ENCODE data around the gene SSNA1. TPM values are rescaled to one million over a fixed set of nuclear protein-coding genes. Genes with fewer than 3 reads are reported as not detected.

The SSNA1 gene
- total RNA-seq, 1 donor from 2014 or later = 47.0 TPM

- no peaks in the 10 kb centered on the region for H3K36me3 ChIP-seq (ENCODE audit: control insufficient read depth in 3 of 3, insufficient read depth in 3 of 3, low read length in 3 of 3)
- H3K4me1 ChIP-seq (ENCODE audit: control insufficient read depth in 3 of 3, insufficient read depth in 3 of 3, low read length in 3 of 3) = peaks cover 13 to 24% (median 16%) of the 10 kb centered on the region in 3 donors
- no peak overlapping the region for H3K27ac ChIP-seq (ENCODE audit: low read depth, low read length)
- H3K4me3 ChIP-seq (ENCODE audit: low read length in 3 of 3) = peak overlapping the region in 1 of 3 donors; percentile 62
- peaks cover 74 to 100% (median 94%) of the 10 kb centered on the region in 3 donors for H3K27me3 ChIP-seq (ENCODE audit: control insufficient read depth in 3 of 3, insufficient read depth in 3 of 3, low read length in 3 of 3)
- no peaks in the 10 kb centered on the region for H3K9me3 ChIP-seq (ENCODE audit: control insufficient read depth in 3 of 3, low read length in 3 of 3)
- peak overlapping the region in 1 of 3 donors; percentile 45 for H3K9ac ChIP-seq (ENCODE audit: low read depth in 1 of 3, low read length in 3 of 3)
Measured at GRCh38 chr9:137168573-137168903, 19.9 kb upstream of the SSNA1 start.

DNA sequence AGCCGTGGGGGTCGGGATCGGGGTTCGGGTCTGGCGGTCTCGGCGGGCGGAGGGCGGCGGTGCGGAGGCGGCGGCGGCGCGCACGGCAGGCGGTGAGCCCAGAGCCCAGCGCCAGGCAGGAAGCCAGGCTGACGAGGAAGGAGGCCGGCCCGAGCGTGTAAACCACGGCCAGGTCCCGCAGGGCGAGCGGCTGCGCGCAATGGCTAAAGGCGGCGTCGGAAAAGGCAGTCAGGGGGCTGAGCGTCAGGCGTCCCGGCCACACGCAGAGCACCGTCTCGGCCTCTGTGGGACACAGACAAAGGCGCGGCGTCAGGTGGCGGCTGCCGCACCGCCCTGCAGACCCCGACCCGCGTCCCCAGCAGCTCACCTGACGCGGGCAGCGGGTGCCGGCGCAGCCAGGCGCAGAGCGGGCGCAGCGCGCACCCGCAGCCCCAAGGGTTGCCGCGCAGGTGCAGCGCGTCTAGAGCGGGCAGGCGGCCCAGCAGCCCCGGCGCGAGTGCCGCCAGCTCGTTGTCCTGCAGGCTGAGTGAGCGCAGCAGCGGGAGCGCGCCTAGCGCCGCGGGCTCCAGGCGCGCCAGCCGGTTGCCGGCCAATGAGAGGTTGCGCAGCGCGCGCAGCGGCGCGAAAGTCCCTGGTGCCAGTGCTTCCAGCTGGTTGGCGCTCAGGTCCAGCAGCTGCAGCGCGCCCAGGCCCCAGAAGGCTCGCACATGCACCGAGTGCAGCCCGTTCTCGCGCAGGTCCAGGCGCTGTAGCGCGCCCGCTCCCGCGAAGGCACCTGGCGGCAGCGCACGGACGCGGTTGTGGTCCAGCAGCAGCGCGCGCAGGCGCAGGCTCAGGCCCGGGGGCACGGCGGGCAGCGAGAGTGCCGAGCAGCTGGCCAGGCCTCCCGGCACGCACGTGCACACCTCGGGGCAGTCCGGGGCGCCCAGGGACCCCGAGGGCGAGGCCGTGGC, 19.3 kb upstream of the SSNA1 start:
- Histone ChIP-seq H3K36me3 (ENCODE audit: control insufficient read depth in 3 of 3, insufficient read depth in 3 of 3, low read length in 3 of 3) (no peaks in the 10 kb centered on the region), H3K9ac (ENCODE audit: low read depth in 1 of 3, low read length in 3 of 3) (peak overlapping the region in 1 of 3 donors; percentile 45), H3K27ac (ENCODE audit: low read depth, low read length) (no peak overlapping the region), H3K4me3 (ENCODE audit: low read length in 3 of 3) (peak overlapping the region in 2 of 3 donors; percentile 62 to 64), H3K27me3 (ENCODE audit: control insufficient read depth in 3 of 3, insufficient read depth in 3 of 3, low read length in 3 of 3) (peaks cover 68 to 100% (median 89%) of the 10 kb centered on the region in 3 donors), H3K4me1 (ENCODE audit: control insufficient read depth in 3 of 3, insufficient read depth in 3 of 3, low read length in 3 of 3) (peaks cover 13 to 23% (median 16%) of the 10 kb centered on the region in 3 donors), H3K9me3 (ENCODE audit: control insufficient read depth in 3 of 3, low read length in 3 of 3) (no peaks in the 10 kb centered on the region)

DNA sequence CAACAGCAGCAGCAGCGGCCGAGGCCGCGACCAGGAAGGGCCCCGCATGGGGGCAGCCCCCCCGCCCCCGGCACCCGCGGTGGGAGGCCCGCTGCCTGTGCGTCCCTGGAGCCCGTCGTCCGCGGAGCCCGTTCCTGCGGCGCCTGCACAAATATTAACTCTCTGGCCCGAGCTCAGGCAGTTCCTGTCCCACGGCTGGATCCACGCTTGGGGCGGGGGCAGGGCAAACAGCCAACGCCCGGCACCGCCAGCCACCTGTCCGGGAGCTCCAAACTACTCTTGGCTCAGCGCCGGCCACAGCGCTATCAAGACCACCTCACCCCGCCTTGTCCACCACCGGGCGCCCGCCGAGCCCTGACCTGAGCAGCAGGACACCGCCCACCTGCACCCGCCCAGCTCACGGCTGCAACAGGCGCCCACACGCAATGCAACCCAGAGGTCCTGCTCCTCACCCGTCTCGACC, 18.5 kb upstream of the SSNA1 start, which contains the start of gene LRRC26:
Gene LRRC26, minus strand, starts transcription at position 156 of the 463 bp plus-strand sequence. Its CDS starts 108 bp downstream, at position 48.
- H3K27me3 ChIP-seq (ENCODE audit: control insufficient read depth in 3 of 3, insufficient read depth in 3 of 3, low read length in 3 of 3) = peaks cover 60 to 94% (median 82%) of the 10 kb centered on the region in 3 donors
- H3K9me3 ChIP-seq (ENCODE audit: control insufficient read depth in 3 of 3, low read length in 3 of 3) = no peaks in the 10 kb centered on the region
- peak within 1 kb of the TSS in 2 of 3 donors; percentile 62 to 64 for H3K4me3 ChIP-seq (ENCODE audit: low read length in 3 of 3)
- no peak within 1 kb of the TSS for H3K27ac ChIP-seq (ENCODE audit: low read depth, low read length)
- H3K4me1 ChIP-seq (ENCODE audit: control insufficient read depth in 3 of 3, insufficient read depth in 3 of 3, low read length in 3 of 3) = peaks cover 13 to 23% (median 16%) of the 10 kb centered on the region in 3 donors
- H3K9ac ChIP-seq (ENCODE audit: low read depth in 1 of 3, low read length in 3 of 3) = peak within 1 kb of the TSS in 1 of 3 donors; percentile 45
- H3K36me3 ChIP-seq (ENCODE audit: control insufficient read depth in 3 of 3, insufficient read depth in 3 of 3, low read length in 3 of 3) = no peaks in the 10 kb centered on the region

- Histone ChIP-seq H3K4me3 (ENCODE audit: low read length in 3 of 3) (no peak overlapping the region), H3K27ac (ENCODE audit: low read depth, low read length) (no peak overlapping the region), H3K9ac (ENCODE audit: low read depth in 1 of 3, low read length in 3 of 3) (no peak overlapping the region), H3K9me3 (ENCODE audit: control insufficient read depth in 3 of 3, low read length in 3 of 3) (no peaks in the 10 kb centered on the region), H3K27me3 (ENCODE audit: control insufficient read depth in 3 of 3, insufficient read depth in 3 of 3, low read length in 3 of 3) (peaks cover 54 to 87% (median 75%) of the 10 kb centered on the region in 3 donors), H3K4me1 (ENCODE audit: control insufficient read depth in 3 of 3, insufficient read depth in 3 of 3, low read length in 3 of 3) (peaks cover 13 to 23% (median 16%) of the 10 kb centered on the region in 3 donors), H3K36me3 (ENCODE audit: control insufficient read depth in 3 of 3, insufficient read depth in 3 of 3, low read length in 3 of 3) (no peaks in the 10 kb centered on the region)
Measured at GRCh38 chr9:137170486-137171148, 17.9 kb upstream of the SSNA1 start.

DNA sequence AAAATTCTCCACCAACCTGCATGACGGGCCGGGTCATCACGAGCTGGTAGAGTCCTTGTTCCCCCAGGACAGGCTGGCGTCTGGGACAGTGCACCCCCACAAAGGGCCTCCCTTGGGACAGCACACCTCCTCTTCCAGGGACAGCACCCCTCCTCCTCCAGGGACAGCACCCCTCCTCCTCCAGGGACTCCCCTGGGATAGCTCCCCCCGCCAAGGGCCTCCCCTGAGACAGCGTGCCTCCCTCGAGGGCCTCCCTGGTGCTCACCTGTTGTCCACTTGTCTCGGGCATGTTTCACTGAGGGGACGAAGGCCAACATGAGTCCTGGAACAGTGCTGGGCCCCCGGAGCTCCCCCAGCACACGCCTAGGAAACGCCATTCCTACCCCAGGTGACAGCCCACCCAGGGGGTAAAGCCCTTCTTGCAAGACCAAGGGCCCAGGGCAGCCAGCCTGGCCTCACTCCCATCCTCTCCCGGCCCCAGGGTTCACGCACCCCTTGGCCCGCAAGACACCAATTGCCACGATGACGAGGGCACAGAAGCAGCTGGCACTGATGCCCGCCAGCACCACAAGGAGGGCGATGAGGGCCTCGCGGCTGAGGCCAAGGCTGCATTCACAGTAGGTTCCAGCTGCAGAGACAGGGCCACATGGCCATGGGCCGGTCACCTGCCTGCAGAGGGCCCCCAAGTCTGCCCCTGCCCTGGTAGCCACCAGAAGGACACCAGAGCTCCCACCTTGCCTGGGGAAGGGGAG, 17.2 kb upstream of the SSNA1 start:
- H3K4me3 ChIP-seq (ENCODE audit: low read length in 3 of 3) = no peak overlapping the region
- peaks cover 13 to 23% (median 16%) of the 10 kb centered on the region in 3 donors for H3K4me1 ChIP-seq (ENCODE audit: control insufficient read depth in 3 of 3, insufficient read depth in 3 of 3, low read length in 3 of 3)
- H3K9me3 ChIP-seq (ENCODE audit: control insufficient read depth in 3 of 3, low read length in 3 of 3) = no peaks in the 10 kb centered on the region
- H3K27ac ChIP-seq (ENCODE audit: low read depth, low read length) = no peak overlapping the region
- H3K36me3 ChIP-seq (ENCODE audit: control insufficient read depth in 3 of 3, insufficient read depth in 3 of 3, low read length in 3 of 3) = no peaks in the 10 kb centered on the region
- H3K27me3 ChIP-seq (ENCODE audit: control insufficient read depth in 3 of 3, insufficient read depth in 3 of 3, low read length in 3 of 3) = peaks cover 47 to 80% (median 68%) of the 10 kb centered on the region in 3 donors
- no peak overlapping the region for H3K9ac ChIP-seq (ENCODE audit: low read depth in 1 of 3, low read length in 3 of 3)

DNA sequence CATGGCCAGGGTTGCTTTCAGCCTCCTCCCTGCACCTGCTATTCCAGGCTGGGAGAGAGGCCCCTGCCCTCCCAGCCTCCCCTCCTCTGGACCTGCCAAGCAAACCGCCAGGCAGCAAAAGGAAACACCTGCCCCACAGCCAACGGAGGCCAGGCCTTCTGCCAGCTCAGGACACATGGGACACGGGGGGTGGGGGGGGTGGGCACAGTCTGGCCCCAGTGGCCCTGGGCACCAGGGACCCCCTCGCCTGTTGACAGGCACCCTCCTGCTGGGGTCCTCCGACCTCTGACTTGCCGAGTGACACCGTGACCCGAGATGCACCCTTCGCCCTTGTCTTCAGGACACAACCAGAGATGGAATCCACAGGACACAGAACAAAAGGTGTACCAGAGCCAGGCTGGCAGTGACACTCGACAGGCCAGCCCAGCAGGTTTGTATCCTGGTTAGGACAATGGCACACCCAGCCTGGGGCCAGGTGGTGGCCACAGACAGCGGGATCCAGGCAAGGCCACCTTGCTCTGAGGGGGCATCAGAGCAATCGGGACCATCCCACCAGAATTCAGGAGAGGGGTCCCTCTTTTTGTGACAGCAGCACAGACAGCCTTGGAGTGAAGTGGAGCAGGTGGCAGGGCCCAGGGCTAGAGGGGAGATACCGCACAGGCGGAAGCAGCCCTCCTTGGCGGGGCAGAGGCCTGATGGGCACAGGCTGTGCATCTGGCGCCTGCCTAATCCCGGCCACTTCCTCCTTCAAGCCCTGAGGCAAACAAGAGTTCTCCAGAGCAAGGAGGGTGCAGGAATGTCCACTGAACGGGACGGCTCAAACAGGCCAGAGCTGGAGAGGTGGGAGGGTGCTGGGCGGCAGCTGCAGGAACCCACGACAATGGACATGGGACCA, 15.3 kb upstream of the SSNA1 start:
- H3K4me1 ChIP-seq (ENCODE audit: control insufficient read depth in 3 of 3, insufficient read depth in 3 of 3, low read length in 3 of 3) = peaks cover 13 to 19% (median 13%) of the 10 kb centered on the region in 3 donors
- peaks cover 36 to 62% (median 52%) of the 10 kb centered on the region in 3 donors for H3K27me3 ChIP-seq (ENCODE audit: control insufficient read depth in 3 of 3, insufficient read depth in 3 of 3, low read length in 3 of 3)
- H3K9ac ChIP-seq (ENCODE audit: low read depth in 1 of 3, low read length in 3 of 3) = no peak overlapping the region
- H3K36me3 ChIP-seq (ENCODE audit: control insufficient read depth in 3 of 3, insufficient read depth in 3 of 3, low read length in 3 of 3) = peaks cover 3 to 5% (median 4%) of the 10 kb centered on the region in 3 donors
- H3K9me3 ChIP-seq (ENCODE audit: control insufficient read depth in 3 of 3, low read length in 3 of 3) = no peaks in the 10 kb centered on the region
- H3K27ac ChIP-seq (ENCODE audit: low read depth, low read length) = no peak overlapping the region
- H3K4me3 ChIP-seq (ENCODE audit: low read length in 3 of 3) = no peak overlapping the region

DNA sequence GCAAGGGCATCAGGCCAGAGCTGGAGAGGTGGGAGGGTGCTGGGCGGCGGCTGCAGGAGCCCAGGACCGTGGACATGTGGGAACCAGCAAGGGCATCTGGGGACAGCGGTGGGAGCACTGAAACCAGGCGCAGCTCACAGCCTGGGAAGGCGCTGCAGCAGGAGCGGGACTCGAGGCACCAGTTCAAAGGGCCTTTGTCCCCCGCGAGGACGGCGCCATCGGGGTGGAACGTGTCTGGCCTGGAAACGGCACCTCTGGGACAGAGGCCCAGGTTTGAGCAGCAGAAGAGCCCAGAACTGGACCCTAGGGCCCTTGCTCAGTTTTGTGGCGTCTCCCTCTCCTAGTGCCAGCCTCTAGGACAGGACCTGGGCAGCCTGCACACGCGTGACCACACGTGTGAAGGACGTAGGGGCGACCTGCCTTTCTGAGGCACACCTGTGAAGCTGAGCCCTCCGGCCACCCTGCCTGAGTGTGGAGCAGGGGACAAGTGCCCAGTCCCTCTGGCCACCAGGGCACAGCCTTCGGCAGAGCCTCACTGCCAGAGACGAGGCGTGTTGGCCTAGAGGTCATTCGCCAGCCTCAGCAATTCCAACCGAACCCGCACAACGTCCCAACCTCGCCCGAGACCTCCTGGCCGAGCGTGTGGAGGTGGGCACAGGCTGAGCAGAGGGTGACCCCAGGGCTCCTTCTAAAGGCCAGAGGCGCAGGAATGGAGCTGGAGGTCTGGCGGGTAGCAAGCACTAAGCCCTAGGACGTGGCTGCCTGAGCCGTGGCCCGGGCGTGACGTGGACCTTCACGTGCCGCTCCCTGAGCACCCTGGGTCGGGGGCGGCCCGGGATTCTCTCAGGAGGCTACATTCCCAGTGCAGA, 14.4 kb upstream of the SSNA1 start:
- H3K4me1 ChIP-seq (ENCODE audit: control insufficient read depth in 3 of 3, insufficient read depth in 3 of 3, low read length in 3 of 3) = peaks cover 6 to 12% (median 8%) of the 10 kb centered on the region in 3 donors
- H3K9ac ChIP-seq (ENCODE audit: low read depth in 1 of 3, low read length in 3 of 3) = no peak overlapping the region
- H3K27ac ChIP-seq (ENCODE audit: low read depth, low read length) = no peak overlapping the region
- H3K4me3 ChIP-seq (ENCODE audit: low read length in 3 of 3) = no peak overlapping the region
- H3K36me3 ChIP-seq (ENCODE audit: control insufficient read depth in 3 of 3, insufficient read depth in 3 of 3, low read length in 3 of 3) = peaks cover 5 to 7% (median 7%) of the 10 kb centered on the region in 3 donors
- peaks cover 34 to 53% (median 44%) of the 10 kb centered on the region in 3 donors for H3K27me3 ChIP-seq (ENCODE audit: control insufficient read depth in 3 of 3, insufficient read depth in 3 of 3, low read length in 3 of 3)
- H3K9me3 ChIP-seq (ENCODE audit: control insufficient read depth in 3 of 3, low read length in 3 of 3) = no peaks in the 10 kb centered on the region

GRCh38 chr9:137174722-137175293, 13.7 kb upstream of the SSNA1 start:
- Histone ChIP-seq H3K4me1 (ENCODE audit: control insufficient read depth in 3 of 3, insufficient read depth in 3 of 3, low read length in 3 of 3) (peaks cover 0 to 5% (median 2%) of the 10 kb centered on the region in 3 donors), H3K4me3 (ENCODE audit: low read length in 3 of 3) (no peak overlapping the region), H3K36me3 (ENCODE audit: control insufficient read depth in 3 of 3, insufficient read depth in 3 of 3, low read length in 3 of 3) (peaks cover 12 to 14% (median 13%) of the 10 kb centered on the region in 3 donors), H3K27me3 (ENCODE audit: control insufficient read depth in 3 of 3, insufficient read depth in 3 of 3, low read length in 3 of 3) (peaks cover 27 to 46% (median 36%) of the 10 kb centered on the region in 3 donors), H3K9me3 (ENCODE audit: control insufficient read depth in 3 of 3, low read length in 3 of 3) (no peaks in the 10 kb centered on the region), H3K27ac (ENCODE audit: low read depth, low read length) (no peak overlapping the region), H3K9ac (ENCODE audit: low read depth in 1 of 3, low read length in 3 of 3) (no peak overlapping the region)
